SW480 (cell line): ENCODE data around the gene TNP2.
A peak's percentile ranks its signal among the peaks of the same experiment; 100 is the strongest.
"Not testable (repeated sequence)": the region's sequence is repeated elsewhere in the genome, so short reads cannot be mapped to it uniquely, and the experiment has no call there.

ENCODE experiments used
- DNase-seq: peaks from one replicate; pipeline ENCODE4 v3.0.0-alpha.2; 2016; ENCODE audit warnings: low spot score

TNP2 gene

GRCh38 chr16:11299865-11300559 is 30.9 kb upstream of the TNP2 start:
- DNase-seq, result no peak

GRCh38 chr16:11298950-11299547 is 29.9 kb upstream of the TNP2 start:
- not testable (repeated sequence) for DNase-seq

- no peak for DNase-seq
Observed at GRCh38 chr16:11298143-11298900, 29.2 kb upstream of the TNP2 start.

- peak; percentile 52 for DNase-seq
Observed at GRCh38 chr16:11297492-11298142, 28.5 kb upstream of the TNP2 start.

GRCh38 chr16:11296706-11297491 is 27.8 kb upstream of the TNP2 start:
- DNase-seq, result no peak

GRCh38 chr16:11296351-11296705 is 27.2 kb upstream of the TNP2 start:
- no peak for DNase-seq

GRCh38 chr16:11295672-11296071 is 26.5 kb upstream of the TNP2 start:
- no peak for DNase-seq

- DNase-seq, result no peak
Observed at GRCh38 chr16:11292076-11292748, 23.1 kb upstream of the TNP2 start.

- DNase-seq, result no peak
Observed at GRCh38 chr16:11291091-11291703, 22.1 kb upstream of the TNP2 start.

GRCh38 chr16:11290102-11290893 is 21.2 kb upstream of the TNP2 start:
- DNase-seq, result no peak

- not testable (repeated sequence) for DNase-seq
Observed at GRCh38 chr16:11289696-11290095, 20.6 kb upstream of the TNP2 start.

GRCh38 chr16:11289202-11289601 is 20.1 kb upstream of the TNP2 start:
- no peak for DNase-seq

- no peak for DNase-seq
Observed at GRCh38 chr16:11285842-11286241, 16.7 kb upstream of the TNP2 start.

GRCh38 chr16:11283820-11284248 is 14.7 kb upstream of the TNP2 start:
- DNase-seq, result no peak

GRCh38 chr16:11280616-11281522 is 11.7 kb upstream of the TNP2 start, which contains the start of gene PRM1:
PRM1 (minus strand) TSS chr16:11281330; CDS start chr16:11281238, 92 bp downstream.
- no peak for DNase-seq

GRCh38 chr16:11278681-11279628 is 9.8 kb upstream of the TNP2 start:
- DNase-seq, result no peak

GRCh38 chr16:11277607-11278337 is 8.6 kb upstream of the TNP2 start:
- DNase-seq, result no peak
